Posterior cingulate gyrus (tissue), 11 donors: Measurements from ENCODE around the gene TMA7B.
"Not testable (repeated sequence)": the region's sequence is repeated elsewhere in the genome, so short reads cannot be mapped to it uniquely, and the experiment has no call there.

Experiments used
- DNase-seq, 10 donors: peaks; one replicate each; pipeline versions ENCODE4 v3.0.0 to v3.0.0-alpha.2; 2020 to 2021; ENCODE audit warnings: mixed read lengths in 3 of 10
- intact Hi-C: fragments of 100-400 bp; cut with DNase I; formaldehyde crosslinking; loops from one replicate; pipeline ENCODE4 v1.15.1; 2023

TMA7B gene

GRCh38 chr22:39949964-39950737 lies 10.0 kb upstream of the TMA7B start:
- intact Hi-C loops = no loop called here
- no peak for DNase-seq

- intact Hi-C loops, DNase-seq: not testable (repeated sequence)
Measured at GRCh38 chr22:39951603-39952293, 8.4 kb upstream of the TMA7B start.

GRCh38 chr22:39952347-39952746 lies 7.8 kb upstream of the TMA7B start:
- DNase-seq = no peak
- intact Hi-C loops = no loop called here

GRCh38 chr22:39953101-39953500 lies 7.1 kb upstream of the TMA7B start:
- peak in 1 of 10 donors; percentile 20 for DNase-seq
- intact Hi-C loops = no loop called here

GRCh38 chr22:39954584-39955055 lies 5.6 kb upstream of the TMA7B start:
- no peak for DNase-seq
- intact Hi-C loops = no loop called here

- DNase-seq = no peak
- intact Hi-C loops = no loop called here
Measured at GRCh38 chr22:39955675-39956074, 4.5 kb upstream of the TMA7B start.

GRCh38 chr22:39956932-39957664 lies 3.1 kb upstream of the TMA7B start:
- no peak for DNase-seq
- intact Hi-C loops = no loop called here

- intact Hi-C loops = no loop called here
- DNase-seq = no peak
Measured at GRCh38 chr22:39958009-39958711, 2.0 kb upstream of the TMA7B start.

- no peak for DNase-seq
- intact Hi-C loops = no loop called here
Measured at GRCh38 chr22:39958949-39959639, 1.1 kb upstream of the TMA7B start.

GRCh38 chr22:39960791-39961746 lies 872 bp downstream of the TMA7B start:
- intact Hi-C loops = no loop called here
- DNase-seq = peak in 1 of 10 donors; percentile 43

- intact Hi-C loops = no loop called here
- DNase-seq = no peak
Measured at GRCh38 chr22:39962071-39962470, 1.9 kb downstream of the TMA7B start.

- no peak for DNase-seq
- intact Hi-C loops = no loop called here
Measured at GRCh38 chr22:39965748-39966147, 5.6 kb downstream of the TMA7B start.

GRCh38 chr22:39966470-39966869 lies 6.3 kb downstream of the TMA7B start:
- no peak for DNase-seq
- intact Hi-C loops = no loop called here

- DNase-seq = no peak
- intact Hi-C loops = no loop called here
Measured at GRCh38 chr22:39967103-39967829, 7.1 kb downstream of the TMA7B start.

GRCh38 chr22:39967996-39968972 lies 8.1 kb downstream of the TMA7B start:
- peak in 2 of 10 donors; percentile 29 to 67 for DNase-seq
- intact Hi-C loops = no loop called here

- peak in 1 of 10 donors; percentile 61 for DNase-seq
- intact Hi-C loops = no loop called here
Measured at GRCh38 chr22:39970742-39971141, 10.5 kb downstream of the TMA7B start.

- intact Hi-C loops = no loop called here
- no peak for DNase-seq
Measured at GRCh38 chr22:39972641-39973040, 12.4 kb downstream of the TMA7B start.
